ENCODE measurements around the gene SLC25A51.

Gene SLC25A51

GRCh38 chr9:37876376-37876775 lies 27.6 kb downstream of the SLC25A51 start:
- Mint-ChIP-seq H3K4me3 (no peak overlapping the region), H3K36me3 (ENCODE audit: low read depth) (peaks cover 15% of the 10 kb centered on the region), H3K9me3 (no peaks in the 10 kb centered on the region), H3K27ac (no peak overlapping the region), H3K27me3 (ENCODE audit: low read depth) (no peaks in the 10 kb centered on the region), H3K4me1 (ENCODE audit: low read depth) (no peaks in the 10 kb centered on the region)

- no peaks in the 10 kb centered on the region for H3K27me3 Mint-ChIP-seq (ENCODE audit: low read depth)
- H3K4me3 Mint-ChIP-seq = no peak overlapping the region
- H3K27ac Mint-ChIP-seq = no peak overlapping the region
- H3K9me3 Mint-ChIP-seq = no peaks in the 10 kb centered on the region
- H3K4me1 Mint-ChIP-seq (ENCODE audit: low read depth) = no peaks in the 10 kb centered on the region
- H3K36me3 Mint-ChIP-seq (ENCODE audit: low read depth) = peaks cover 7% of the 10 kb centered on the region
Measured at GRCh38 chr9:37873955-37874354, 30.0 kb downstream of the SLC25A51 start.

- H3K4me1 Mint-ChIP-seq (ENCODE audit: low read depth) = no peaks in the 10 kb centered on the region
- peaks cover 3% of the 10 kb centered on the region for H3K36me3 Mint-ChIP-seq (ENCODE audit: low read depth)
- H3K4me3 Mint-ChIP-seq = no peak overlapping the region
- no peaks in the 10 kb centered on the region for H3K27me3 Mint-ChIP-seq (ENCODE audit: low read depth)
- no peaks in the 10 kb centered on the region for H3K9me3 Mint-ChIP-seq
- H3K27ac Mint-ChIP-seq = no peak overlapping the region
Measured at GRCh38 chr9:37870799-37871176, 33.1 kb downstream of the SLC25A51 start.

- Mint-ChIP-seq H3K4me3 (no peak overlapping the region), H3K9me3 (no peaks in the 10 kb centered on the region), H3K4me1 (ENCODE audit: low read depth) (no peaks in the 10 kb centered on the region), H3K27ac (no peak overlapping the region), H3K27me3 (ENCODE audit: low read depth) (no peaks in the 10 kb centered on the region), H3K36me3 (ENCODE audit: low read depth) (peaks cover 2% of the 10 kb centered on the region)
Measured at GRCh38 chr9:37870081-37870798, 33.7 kb downstream of the SLC25A51 start.

- no peaks in the 10 kb centered on the region for H3K27me3 Mint-ChIP-seq (ENCODE audit: low read depth)
- peaks cover 20% of the 10 kb centered on the region for H3K36me3 Mint-ChIP-seq (ENCODE audit: low read depth)
Measured at GRCh38 chr9:37862530-37862929, 41.4 kb downstream of the SLC25A51 start.

GRCh38 chr9:37859043-37859442 lies 44.9 kb downstream of the SLC25A51 start:
- no peak overlapping the region for H3K27ac Mint-ChIP-seq
- peaks cover 23% of the 10 kb centered on the region for H3K36me3 Mint-ChIP-seq (ENCODE audit: low read depth)
- no peaks in the 10 kb centered on the region for H3K9me3 Mint-ChIP-seq
- no peaks in the 10 kb centered on the region for H3K27me3 Mint-ChIP-seq (ENCODE audit: low read depth)
- no peaks in the 10 kb centered on the region for H3K4me1 Mint-ChIP-seq (ENCODE audit: low read depth)
- no peak overlapping the region for H3K4me3 Mint-ChIP-seq

More at GRCh38 chr9:37862530-37862929, 41.4 kb downstream of the SLC25A51 start:
- Mint-ChIP-seq H3K4me3 (no peak overlapping the region), H3K4me1 (ENCODE audit: low read depth) (no peaks in the 10 kb centered on the region), H3K27ac (no peak overlapping the region), H3K9me3 (no peaks in the 10 kb centered on the region)

GRCh38 chr9:37856551-37856950 lies 47.4 kb downstream of the SLC25A51 start:
- Mint-ChIP-seq H3K4me3 (no peak overlapping the region), H3K36me3 (ENCODE audit: low read depth) (peaks cover 17% of the 10 kb centered on the region), H3K27me3 (ENCODE audit: low read depth) (no peaks in the 10 kb centered on the region), H3K4me1 (ENCODE audit: low read depth) (no peaks in the 10 kb centered on the region), H3K9me3 (no peaks in the 10 kb centered on the region), H3K27ac (no peak overlapping the region)

- no peak overlapping the region for H3K4me3 Mint-ChIP-seq
- H3K27me3 Mint-ChIP-seq (ENCODE audit: low read depth) = no peaks in the 10 kb centered on the region
- H3K36me3 Mint-ChIP-seq (ENCODE audit: low read depth) = peaks cover 6% of the 10 kb centered on the region
- H3K9me3 Mint-ChIP-seq = no peaks in the 10 kb centered on the region
- no peak overlapping the region for H3K27ac Mint-ChIP-seq
- H3K4me1 Mint-ChIP-seq (ENCODE audit: low read depth) = no peaks in the 10 kb centered on the region
Measured at GRCh38 chr9:37852222-37852621, 51.7 kb downstream of the SLC25A51 start.

GRCh38 chr9:37840560-37841194 lies 63.2 kb downstream of the SLC25A51 start:
- no peak overlapping the region for H3K27ac Mint-ChIP-seq
- H3K36me3 Mint-ChIP-seq (ENCODE audit: low read depth) = peaks cover 9% of the 10 kb centered on the region
- peaks cover 10% of the 10 kb centered on the region for H3K4me1 Mint-ChIP-seq (ENCODE audit: low read depth)
- no peaks in the 10 kb centered on the region for H3K9me3 Mint-ChIP-seq
- H3K27me3 Mint-ChIP-seq (ENCODE audit: low read depth) = no peaks in the 10 kb centered on the region
- H3K4me3 Mint-ChIP-seq = no peak overlapping the region

- no peak overlapping the region for H3K27ac Mint-ChIP-seq
Measured at GRCh38 chr9:37839496-37840461, 64.1 kb downstream of the SLC25A51 start.

More at GRCh38 chr9:37839496-37840461, 64.1 kb downstream of the SLC25A51 start:
- H3K4me3 Mint-ChIP-seq = no peak overlapping the region
- peaks cover 10% of the 10 kb centered on the region for H3K4me1 Mint-ChIP-seq (ENCODE audit: low read depth)
- H3K36me3 Mint-ChIP-seq (ENCODE audit: low read depth) = peaks cover 9% of the 10 kb centered on the region
- H3K27me3 Mint-ChIP-seq (ENCODE audit: low read depth) = no peaks in the 10 kb centered on the region
- no peaks in the 10 kb centered on the region for H3K9me3 Mint-ChIP-seq

Measured in T-helper 1 cell treated with Interleukin-12 subunit alpha and Interleukin-12 subunit beta and Interleukin-4 antibody, amounts not matched to agents 30 μg/mL and 1 μg/mL, for 36 hours (primary cell).